Activated T-cell treated with anti-CD3 and anti-CD28 coated beads, Interleukin-2, amount 50 U/mL, for 48 hours (primary cell): Measurements from ENCODE around the gene CCDC28B.

ENCODE experiments used
- DNase-seq, 2 experiments: peaks; one replicate each; pipeline ENCODE4 v3.0.0-alpha.2; 2020

CCDC28B gene

DNA sequence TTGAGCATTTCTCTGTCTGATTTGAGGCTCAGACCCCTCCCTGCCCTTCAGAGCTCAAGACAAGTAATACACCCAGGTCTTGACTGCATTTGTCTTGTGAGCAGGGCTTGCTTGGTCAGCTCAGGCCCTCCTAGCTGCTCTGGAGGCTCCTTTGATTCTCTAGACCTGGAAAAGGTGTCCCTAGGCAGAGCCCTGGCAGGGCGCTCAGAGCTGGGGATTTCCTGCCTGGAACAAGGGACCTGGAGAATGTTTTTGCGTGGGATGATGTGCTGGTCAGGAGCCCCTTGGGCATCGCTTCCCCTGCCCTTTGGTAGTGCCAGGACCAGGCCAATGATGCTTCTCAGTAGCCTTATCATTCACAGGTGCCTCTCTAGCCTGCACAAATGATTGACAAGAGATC is 4.9 kb upstream of the CCDC28B start:
- no peak for DNase-seq

DNA sequence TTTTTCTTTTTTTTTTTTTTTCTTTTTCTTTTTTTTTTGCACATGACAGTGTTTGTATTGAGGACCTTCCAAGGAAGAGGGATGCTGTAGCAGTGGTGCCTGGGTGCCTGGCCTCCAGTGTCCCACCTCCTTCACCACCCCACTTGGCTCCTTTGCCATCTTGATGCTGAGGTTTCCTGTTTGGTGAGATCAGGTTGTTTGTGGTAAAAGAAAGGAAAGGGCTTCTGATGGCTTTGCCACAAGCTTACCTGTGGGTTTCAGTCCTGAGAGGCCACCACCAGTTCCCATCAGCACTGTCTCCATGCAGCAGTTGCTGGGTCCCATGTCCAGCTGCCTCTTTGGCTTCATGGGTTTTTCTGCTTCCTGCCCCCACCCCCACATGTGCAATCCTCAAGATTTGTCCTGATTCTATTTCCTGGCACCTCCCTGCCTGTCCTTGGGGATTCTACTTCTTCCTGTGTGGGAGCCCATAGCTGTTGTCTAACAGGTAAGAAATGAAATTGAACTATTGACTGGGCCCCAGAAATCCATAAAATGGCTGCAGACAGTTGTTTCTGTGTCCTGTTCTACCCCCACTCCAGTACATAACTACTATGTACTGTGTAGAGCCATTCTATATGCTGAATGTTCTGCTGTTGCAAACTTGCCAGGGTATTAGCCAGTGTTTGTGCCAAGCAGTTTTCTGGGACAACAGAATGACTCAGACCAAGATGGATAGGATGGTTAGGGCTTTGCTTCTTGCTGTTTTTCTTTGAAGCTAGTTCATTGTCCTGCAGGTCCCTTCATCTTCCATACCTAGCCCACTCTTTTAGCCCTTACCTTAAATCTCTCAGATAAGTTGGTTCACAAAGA is 4.2 kb upstream of the CCDC28B start:
- DNase-seq, result no peak

DNA sequence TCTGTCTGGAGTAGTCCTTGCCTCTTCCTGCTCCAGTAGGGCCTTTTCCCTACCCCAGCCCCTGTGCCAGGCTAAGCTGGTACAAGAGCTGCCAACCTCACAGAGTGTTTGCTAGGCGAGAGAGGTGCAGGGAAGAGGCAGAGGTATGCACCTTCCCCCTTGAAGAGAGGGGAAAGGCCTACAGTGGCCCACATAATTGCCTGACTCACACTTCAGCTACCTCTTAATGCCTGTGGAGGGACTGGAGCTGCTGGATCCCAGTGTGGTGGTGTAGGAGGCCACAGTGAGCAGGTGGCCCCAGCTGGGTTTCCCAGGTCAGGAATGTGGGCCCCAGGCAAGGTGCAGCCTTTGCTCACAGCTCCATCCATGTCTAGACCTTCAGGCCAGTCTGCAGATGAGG is 3.3 kb upstream of the CCDC28B start:
- no peak for DNase-seq

DNA sequence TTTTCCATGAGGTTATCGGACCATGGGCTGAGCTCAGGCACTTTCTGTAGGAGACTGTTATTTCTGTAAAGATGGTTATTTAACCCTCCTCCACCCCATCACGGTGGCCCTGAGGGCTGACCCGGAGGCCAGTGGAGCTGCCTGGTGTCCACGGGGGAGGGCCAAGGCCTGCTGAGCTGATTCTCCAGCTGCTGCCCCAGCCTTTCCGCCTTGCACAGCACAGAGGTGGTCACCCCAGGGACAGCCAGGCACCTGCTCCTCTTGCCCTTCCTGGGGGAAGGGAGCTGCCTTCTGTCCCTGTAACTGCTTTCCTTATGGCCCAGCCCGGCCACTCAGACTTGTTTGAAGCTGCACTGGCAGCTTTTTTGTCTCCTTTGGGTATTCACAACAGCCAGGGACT is 2.6 kb upstream of the CCDC28B start:
- DNase-seq, result no peak

DNA sequence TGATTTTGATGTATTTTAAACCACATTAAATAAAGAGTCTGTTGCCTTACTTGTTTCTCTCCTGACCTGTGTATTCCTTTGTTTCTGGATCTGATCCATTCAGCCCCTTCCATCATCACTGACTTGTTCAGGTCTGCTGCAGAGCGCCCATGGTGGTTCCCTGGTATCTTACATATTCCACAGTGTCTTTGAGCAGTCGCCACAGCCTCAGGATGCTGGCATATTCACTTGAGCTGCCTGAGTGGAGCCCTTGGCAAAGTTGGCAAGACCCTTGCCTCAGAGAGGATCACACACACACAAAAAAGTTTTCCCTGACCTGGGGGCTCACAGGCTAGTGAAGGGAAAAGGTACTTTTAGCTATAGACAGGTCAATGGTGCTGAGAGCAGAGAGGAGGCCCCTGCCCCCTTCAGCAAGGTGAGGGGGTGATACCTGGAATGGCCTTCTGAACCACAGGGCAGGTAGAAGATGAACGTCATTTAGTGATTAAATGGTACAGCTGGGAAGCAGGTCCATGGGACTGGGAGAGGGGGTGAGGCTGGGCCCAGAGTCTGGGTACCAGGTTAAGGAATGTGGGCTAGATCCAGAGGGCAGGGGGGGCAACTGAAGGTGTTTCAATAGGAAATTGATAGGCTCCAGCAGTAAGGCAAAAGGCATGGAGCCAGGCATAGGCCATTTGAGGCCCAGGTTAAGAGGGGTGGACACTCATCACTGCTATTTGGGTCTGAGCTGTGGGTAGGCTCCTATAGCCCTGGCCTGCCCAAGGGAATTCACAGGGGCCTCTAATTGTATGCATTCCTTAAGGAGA is 2.0 kb upstream of the CCDC28B start:
- no peak for DNase-seq

DNA sequence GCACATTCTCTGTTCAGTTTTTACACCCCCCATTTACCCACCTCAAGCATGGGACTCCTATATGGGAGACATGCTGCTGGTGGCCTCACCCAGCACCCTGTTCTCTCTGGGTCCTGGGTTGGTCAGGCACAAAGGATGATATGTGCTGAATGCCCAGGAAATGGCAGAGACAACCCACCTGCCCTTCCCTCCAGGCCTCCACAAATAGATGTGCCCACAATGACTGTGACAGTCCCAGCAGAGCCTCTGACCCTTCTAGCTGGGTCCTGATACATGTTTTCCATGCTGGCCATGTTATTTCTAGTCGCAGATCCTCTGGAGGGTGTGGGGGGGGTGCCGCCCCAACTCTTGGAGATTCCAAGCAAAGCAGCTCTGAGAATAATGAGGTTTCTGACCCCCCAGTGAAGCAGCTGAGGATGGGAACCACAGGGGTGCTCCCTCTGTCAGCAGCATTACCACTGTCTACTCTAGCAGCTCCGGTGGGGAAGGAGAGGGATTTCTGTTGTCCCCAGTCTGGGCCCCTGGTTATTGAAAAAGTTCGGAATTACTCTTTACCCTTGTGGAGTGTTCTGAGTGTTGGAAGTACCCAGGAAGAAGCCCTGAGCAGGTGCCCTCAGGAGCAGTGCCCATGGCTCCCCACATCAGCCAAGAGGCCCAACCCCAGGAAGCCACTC is 1.2 kb upstream of the CCDC28B start:
- DNase-seq, result no peak

DNA sequence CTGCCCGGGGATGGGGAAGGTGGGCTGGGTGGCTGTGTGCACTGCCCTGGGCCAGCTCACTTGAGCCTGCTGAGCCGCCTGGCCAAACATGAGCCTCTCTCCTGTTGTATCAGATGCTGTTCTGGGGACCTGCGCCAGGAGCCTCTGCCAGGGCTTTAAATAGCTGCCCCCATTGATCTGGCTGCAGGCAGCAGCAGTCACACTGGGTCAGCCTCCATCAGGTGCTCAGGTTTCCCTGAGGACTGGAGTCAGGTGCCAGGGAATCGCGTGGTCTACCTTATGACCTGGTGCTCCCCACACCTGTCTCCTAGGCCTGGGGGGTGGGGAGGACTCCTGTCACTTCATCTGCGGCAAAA is 700 bp upstream of the CCDC28B start:
- DNase-seq, result no peak

DNA sequence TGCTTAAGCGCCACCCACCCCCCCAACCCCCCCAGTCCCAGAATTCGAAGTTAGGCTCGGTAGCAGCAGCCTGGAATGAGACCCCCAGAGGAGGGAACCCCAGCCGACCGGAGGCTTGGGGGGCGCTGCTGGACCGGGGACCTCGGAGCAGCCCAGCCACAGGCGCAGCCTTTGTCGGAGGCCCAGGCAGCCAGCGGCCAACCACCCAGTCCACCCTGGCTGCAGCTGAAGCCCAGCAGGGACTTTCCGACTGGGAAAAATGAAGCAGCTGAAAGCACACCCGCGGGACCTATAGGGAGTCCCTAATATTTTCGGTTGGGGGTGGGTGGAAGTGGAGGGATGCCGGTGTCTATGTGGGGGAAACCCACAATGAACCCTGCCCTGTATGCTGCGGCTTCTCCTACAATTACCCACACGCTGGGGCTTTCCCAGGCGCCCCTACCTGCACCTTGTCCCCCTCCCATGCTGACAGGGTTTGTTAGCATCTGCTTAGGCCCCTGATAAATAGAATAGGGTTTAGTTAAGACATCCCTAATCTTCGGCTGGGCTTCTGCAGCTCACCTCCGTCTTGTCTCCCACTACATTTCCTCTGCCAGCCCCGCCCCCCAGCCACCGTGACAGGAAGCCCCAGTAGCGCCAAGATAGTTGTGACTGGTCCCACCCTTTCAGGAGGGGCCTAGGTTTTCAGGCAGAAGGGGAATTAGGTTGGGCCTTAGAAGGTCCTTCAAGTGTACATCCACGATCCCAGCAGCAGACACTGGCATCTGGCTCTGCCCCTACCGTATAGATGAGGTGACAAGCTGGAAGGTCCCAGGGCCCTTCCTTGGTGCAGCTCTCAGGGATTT is 838 bp downstream of the CCDC28B start:
- peak; percentile 87 for DNase-seq

DNA sequence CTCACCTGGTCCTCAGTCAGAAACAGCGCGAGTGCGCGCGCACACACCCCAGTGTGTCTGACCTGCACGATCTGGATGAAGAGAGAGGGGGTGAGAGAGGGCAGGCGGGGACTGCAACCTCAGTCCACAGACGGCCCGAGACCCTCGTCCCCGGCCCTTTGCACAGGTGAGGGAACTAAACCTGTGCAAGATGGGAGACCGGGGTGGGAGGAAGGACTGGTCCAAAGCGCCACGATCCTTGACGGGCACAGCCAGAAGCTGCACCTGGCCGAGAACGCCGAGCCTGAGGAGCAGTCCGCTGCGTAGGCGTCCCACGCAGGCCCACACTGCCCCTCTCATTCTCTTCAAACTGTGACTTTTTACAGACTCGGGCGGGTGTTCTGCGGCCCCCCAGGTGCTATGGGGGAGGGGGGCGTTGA is 4.6 kb downstream of the CCDC28B start:
- no peak for DNase-seq

DNA sequence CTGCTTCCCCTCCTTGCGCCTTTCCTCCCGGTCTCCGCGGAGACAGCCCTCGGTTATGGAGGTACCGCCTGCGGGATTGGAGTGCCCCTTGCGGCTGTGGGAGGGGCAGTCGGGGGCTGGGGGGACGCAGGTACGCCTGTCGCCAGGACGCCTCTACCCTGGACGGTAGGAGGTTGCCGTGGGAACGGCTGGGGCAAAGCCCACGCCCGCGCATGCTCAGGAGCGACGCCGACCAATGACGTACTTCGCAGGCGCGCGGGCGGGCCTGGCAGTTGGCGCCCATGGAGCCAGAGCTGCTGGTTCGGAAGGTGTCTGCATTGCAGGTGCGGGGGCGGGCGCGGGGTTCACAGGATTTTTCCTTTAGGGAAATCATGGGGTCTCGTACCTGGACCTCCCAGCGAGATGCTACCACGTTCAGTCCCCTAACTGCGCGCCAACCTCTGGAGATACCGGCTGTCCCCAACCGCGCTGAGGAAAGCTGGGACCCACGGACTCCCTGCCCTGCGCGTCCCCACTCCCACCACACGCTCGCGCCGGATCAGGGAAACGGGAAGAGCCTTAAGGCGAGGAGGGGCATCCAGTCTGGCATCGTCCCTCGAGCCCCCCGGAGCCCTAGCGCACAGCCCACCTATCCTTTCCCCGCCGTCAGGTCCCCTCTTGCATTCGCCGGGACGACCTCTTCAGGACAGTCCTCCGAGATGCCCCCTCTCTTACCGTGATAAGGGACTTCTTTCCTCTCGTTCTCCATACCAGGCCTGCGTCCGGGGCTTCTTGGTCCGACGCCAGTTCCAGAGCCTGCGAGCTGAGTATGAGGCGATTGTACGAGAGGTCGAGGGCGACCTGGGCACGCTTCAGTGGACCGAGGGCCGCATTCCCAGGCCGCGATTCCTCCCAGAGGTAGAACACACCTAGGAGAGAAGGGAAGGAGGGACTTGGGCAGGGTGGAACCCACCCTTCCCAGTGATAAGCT is 5.3 kb downstream of the CCDC28B start, which contains the start of gene IQCC:
Gene IQCC (plus strand): TSS at position 271 of the 970 bp plus-strand sequence. CDS start 11 bp downstream, at position 282.
- peak; percentile 88 to 92 for DNase-seq

DNA sequence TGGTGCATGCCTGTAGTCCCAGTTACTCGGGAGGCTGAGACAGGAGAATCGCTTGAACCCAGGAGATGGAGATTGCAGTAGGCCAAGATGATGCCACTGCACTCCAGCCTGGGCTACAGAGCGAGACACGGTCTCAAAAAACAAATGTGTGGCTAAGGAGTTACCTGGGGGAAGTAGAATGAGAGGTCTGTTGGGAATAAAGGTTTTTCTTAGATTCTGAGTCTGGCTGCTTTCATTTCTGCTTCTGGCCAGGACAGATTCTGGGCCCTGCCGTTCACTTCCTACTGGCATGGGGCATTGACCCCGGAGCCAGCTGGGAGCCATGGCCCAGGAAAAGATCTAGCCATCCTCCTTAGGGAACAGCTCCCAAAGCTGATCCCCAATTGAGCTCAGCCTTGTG is 8.1 kb downstream of the CCDC28B start:
- no peak for DNase-seq

DNA sequence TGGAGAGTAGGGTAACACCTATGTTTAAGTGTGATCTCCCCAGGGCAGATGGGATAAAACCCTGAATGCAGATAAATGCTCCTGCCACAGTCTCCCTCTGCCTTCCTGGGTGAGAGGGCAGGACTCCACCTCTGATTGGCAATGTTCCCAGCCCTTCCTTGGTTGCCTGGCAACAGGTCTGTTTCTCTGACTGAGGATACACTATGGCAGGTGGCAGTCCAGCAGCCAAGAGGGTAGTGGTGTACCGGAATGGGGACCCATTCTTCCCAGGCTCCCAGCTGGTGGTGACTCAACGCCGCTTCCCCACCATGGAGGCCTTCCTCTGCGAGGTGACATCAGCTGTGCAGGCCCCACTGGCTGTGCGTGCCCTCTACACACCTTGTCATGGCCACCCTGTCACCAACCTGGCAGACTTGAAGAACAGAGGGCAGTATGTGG is 8.5 kb downstream of the CCDC28B start, which contains the start of gene DCDC2B:
Gene DCDC2B (plus strand): TSS at position 199 of the 438 bp plus-strand sequence. CDS start 5 bp downstream, at position 204.
- no peak for DNase-seq

DNA sequence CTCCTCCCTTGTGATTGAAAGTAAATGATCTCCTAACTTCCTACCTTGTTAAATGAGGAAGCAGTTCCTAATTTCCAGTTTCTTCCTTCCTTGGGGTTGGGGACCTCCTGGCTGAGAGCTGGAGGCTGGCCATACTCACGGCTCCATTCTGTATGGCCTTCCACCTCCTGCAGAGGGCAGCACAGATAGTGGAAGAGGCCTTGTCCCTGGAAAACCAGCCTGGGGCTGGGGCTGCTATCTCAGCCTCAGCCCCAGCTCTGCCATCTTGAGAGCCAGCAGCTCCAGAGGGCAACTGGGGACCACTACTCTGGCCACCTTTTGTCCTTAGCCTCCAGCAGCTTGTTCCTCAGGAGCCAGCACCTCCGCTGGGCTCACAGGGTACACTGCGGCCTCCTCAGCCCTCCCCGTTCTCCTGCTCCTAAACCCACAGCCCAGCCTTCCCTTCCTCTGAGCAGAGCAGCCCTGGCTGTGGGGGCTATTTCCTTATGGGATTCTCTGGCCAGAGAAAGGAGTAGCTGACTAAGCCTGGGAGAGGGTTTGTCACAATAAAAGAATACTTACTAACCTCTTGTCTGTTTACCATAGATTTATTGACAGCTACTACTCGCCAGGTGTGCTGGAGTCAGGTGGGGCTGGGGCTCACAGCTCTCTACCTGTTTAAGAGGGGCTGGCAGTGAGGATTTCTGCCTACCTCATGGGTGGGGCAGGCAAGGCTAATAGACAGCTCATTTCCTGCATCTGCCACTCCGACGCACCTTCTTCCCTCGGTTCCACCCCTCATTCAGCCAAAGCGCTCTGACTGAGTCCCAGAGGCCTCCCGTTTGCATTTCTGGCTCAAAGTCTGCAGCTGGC is 15.5 kb downstream of the CCDC28B start:
- peak; percentile 69 to 75 for DNase-seq

DNA sequence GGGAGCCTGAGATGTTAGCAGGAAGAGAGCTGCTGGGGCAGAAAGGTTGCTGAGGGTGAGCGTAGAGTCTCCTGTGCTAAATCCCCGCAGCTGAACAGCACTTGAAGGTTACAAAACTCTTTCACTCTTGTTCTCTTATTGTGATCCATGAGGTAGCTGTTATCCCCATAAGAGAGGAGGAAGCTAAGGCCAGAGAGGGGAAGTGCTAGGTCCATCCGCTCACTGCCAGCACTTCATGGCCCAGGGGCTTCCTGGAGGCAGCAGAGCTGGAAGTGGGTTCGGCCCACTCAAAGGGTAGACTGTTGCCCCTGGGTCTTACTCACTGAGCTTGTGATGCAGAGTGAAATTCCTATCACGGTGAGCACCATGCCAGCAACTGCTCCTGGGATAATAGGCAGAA is 16.2 kb downstream of the CCDC28B start:
- no peak for DNase-seq

DNA sequence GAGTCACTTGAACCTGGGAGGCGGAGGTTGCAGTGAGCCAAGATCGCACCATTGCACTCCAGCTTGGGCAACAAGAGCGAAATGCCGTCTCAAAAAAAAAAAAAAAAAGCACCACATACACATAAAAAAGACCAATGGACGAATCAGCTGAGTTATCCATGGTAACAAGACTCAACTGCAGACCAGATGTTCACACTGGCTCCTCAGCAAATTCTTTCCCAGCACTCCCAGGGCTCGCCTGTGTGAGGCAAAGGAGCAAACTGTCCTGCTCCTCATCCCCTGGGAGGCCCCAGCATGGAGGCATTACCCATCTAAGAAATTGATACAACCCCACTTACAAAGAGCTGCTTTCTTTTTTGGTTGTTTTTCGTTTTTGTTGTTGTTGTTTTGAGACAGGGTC is 18.6 kb downstream of the CCDC28B start:
- no peak for DNase-seq

DNA sequence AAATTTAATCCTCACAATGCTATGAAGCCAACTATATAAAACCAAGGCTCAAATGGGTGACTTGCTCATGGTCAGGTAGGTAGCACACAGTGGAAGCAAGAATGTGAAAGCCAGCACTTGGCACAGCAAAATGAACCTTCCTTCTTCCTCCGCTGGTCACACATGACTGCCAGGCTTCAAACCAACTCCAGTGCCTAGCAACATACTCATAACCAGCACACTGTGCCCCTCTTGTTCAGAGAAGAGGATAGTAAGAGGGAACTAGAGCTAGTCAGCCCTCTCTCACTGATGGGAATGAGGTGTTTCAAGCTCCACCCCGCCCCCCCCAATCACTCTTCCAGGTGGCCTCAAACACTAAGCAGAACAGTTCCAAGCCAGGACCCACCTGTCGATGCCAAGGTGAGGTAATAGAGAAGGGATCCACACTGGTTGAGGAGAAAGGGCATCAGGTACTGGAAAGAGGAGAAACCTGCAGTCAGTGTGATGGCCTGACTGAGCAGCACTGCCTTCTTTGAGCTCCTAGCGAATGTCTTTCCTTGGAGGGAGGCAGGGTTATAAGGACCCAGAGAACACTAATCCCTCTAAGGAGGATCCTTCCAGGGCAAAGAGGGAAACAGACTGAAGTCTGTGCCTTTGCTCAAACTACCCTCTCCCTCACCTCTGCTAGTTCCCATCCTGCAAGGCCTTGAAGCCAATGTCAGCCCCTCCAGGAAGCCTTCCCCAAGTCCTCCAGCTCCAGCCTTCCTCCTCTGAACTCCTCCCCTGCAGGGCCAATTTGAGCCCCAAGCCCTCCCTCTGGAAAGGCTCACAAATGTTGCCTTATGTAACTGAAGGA is 20.6 kb downstream of the CCDC28B start:
- no peak for DNase-seq

DNA sequence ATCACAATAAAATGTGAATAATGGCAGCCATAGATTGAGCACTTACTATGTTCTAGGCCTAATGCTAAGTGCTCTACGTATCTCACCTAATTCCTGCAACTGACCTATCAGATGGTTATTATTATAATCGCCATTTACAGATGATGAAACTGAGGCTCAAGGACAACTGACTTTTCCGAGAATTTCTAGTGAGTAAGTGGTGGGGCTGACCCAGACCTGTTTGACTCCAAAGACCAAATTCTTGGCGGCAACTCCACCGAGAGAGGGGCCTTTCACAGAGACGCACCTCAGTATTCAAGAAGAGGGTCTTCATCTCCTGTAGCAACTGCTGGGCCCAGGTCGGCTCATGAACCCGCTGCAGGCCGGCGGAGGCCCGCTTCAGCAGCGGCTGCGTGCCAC is 21.2 kb downstream of the CCDC28B start:
- no peak for DNase-seq

DNA sequence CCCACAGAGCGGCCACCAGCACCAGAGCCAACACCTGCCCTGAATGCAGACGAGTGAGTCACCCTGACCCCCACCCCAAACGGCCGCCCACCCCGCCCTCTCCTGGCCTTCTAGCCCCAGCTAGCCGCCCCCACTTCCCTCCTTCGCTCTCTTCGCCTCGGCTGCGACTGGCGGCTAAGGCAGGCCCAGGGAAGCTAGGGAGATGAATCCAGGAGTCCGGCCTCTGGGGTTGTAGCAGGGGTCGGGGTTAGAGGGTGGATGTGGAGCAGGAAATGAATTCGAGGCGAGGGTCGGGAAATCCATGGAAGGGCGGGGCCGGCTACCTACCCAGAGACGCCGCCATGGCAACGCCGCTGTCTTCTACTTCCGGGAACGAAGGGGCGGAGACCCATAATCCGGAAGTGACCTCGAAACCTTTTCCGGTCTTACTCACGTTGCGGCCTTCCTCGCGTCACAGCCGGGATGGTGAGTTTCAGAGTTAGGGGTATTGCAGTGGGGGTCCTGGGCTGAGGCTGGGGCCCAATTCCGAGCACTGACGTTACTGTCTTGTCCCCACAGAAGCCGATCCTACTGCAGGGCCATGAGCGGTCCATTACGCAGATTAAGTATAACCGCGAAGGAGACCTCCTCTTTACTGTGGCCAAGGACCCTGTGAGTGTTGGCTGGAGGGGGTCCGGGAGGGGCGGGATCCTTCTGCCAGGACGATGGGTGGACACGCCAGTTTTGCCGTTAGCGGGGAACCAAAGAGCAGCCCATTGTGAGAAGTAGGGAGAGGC is 21.8 kb downstream of the CCDC28B start, which contains the start of the genes EIF3I and TMEM234:
Gene EIF3I (plus strand): TSS at position 428 of the 776 bp plus-strand sequence. CDS start 35 bp downstream, at position 463.
Gene TMEM234 (minus strand): TSS at position 374 of the 776 bp plus-strand sequence. CDS start 31 bp downstream, at position 343.
- DNase-seq, result peak; percentile 90 to 94
